GM12891 (cell line): Measurements from ENCODE around the gene VEGFD.

Experiments
- DNase-seq: peaks from one replicate; pipeline ENCODE4 v3.0.0; 2011; ENCODE audit warnings: low spot score; ENCODE audit not compliant: insufficient read length
- FAIRE-seq: peaks from 2 replicates; lab custom pipeline; 2011; peaks lifted over from hg19 to GRCh38; lab: Jason Lieb, UNC
- PAX5 ChIP-seq: IDR thresholded peaks from 2 replicates; pipeline ENCODE4 v1.6.1; 2011; ENCODE audit warnings: low read length, moderate library complexity, mild to moderate bottlenecking; ENCODE audit not compliant: insufficient read depth, severe bottlenecking
- POLR2A ChIP-seq: IDR thresholded peaks from 2 replicates; pipeline ENCODE4 v1.6.1; 2011; ENCODE audit warnings: low read depth, low read length, control low read depth
- POLR2AphosphoS5 ChIP-seq: IDR thresholded peaks from 2 replicates; pipeline ENCODE4 v1.6.1; 2011; ENCODE audit warnings: low read depth, low read length, control low read depth
- POU2F2 ChIP-seq: IDR thresholded peaks from 2 replicates; pipeline ENCODE4 v1.6.1; 2011; ENCODE audit warnings: low read depth, mild to moderate bottlenecking, control low read depth, low read length, moderate library complexity
- SPI1 ChIP-seq: IDR thresholded peaks from 2 replicates; pipeline ENCODE4 v1.6.1; 2011; ENCODE audit warnings: low read depth, low read length, control low read depth
- TAF1 ChIP-seq: IDR thresholded peaks from 2 replicates; pipeline ENCODE4 v1.6.1; 2011; ENCODE audit warnings: low read depth, low read length, control low read depth

The VEGFD gene

GRCh38 chrX:15405846-15406245 is 21.6 kb upstream of the VEGFD start:
- FAIRE-seq = no peak
- no peak for DNase-seq
- TF ChIP-seq POU2F2 (no peak), SPI1 (no peak), PAX5 (no peak), POLR2A (no peak), POLR2AphosphoS5 (no peak), TAF1 (no peak)

GRCh38 chrX:15404401-15405096 is 20.3 kb upstream of the VEGFD start:
- FAIRE-seq (peak; percentile 63), DNase-seq (no peak)
- no peak for TF ChIP-seq POU2F2
- TF ChIP-seq TAF1 = no peak
- no peak for TF ChIP-seq SPI1
- no peak for TF ChIP-seq PAX5
- no peak for TF ChIP-seq POLR2AphosphoS5
- no peak for TF ChIP-seq POLR2A

GRCh38 chrX:15401378-15401777 is 17.2 kb upstream of the VEGFD start:
- no peak for DNase-seq
- no peak for FAIRE-seq
- TF ChIP-seq PAX5 (no peak), TAF1 (no peak), POLR2AphosphoS5 (no peak), POLR2A (no peak), SPI1 (no peak), POU2F2 (no peak)

GRCh38 chrX:15399962-15400391 is 15.8 kb upstream of the VEGFD start:
- DNase-seq (no peak), FAIRE-seq (no peak)
- no peak for TF ChIP-seq POLR2A
- TF ChIP-seq POU2F2 = no peak
- no peak for TF ChIP-seq SPI1
- no peak for TF ChIP-seq TAF1
- TF ChIP-seq PAX5 = no peak
- TF ChIP-seq POLR2AphosphoS5 = no peak

- DNase-seq (no peak), FAIRE-seq (no peak)
- TF ChIP-seq PAX5 = no peak
- no peak for TF ChIP-seq TAF1
- no peak for TF ChIP-seq POLR2A
- no peak for TF ChIP-seq POLR2AphosphoS5
- TF ChIP-seq SPI1 = no peak
- 0 out of 2 replicates have a peak, but pooled peaks have one; percentile 28 for TF ChIP-seq POU2F2
Observed at GRCh38 chrX:15398874-15399273, 14.7 kb upstream of the VEGFD start.

- DNase-seq (no peak), FAIRE-seq (no peak)
Observed at GRCh38 chrX:15395789-15396188, 11.6 kb upstream of the VEGFD start.

GRCh38 chrX:15391850-15392249 is 7.6 kb upstream of the VEGFD start:
- TF ChIP-seq PAX5 = no peak
- no peak for TF ChIP-seq SPI1
- TF ChIP-seq POU2F2 = no peak
- no peak for TF ChIP-seq POLR2AphosphoS5
- TF ChIP-seq TAF1 = no peak
- no peak for TF ChIP-seq POLR2A
- DNase-seq = no peak
- FAIRE-seq = no peak

More at GRCh38 chrX:15395789-15396188, 11.6 kb upstream of the VEGFD start:
- TF ChIP-seq TAF1 = no peak
- TF ChIP-seq POLR2A = no peak
- no peak for TF ChIP-seq PAX5
- no peak for TF ChIP-seq POU2F2
- no peak for TF ChIP-seq POLR2AphosphoS5
- no peak for TF ChIP-seq SPI1

GRCh38 chrX:15382813-15383212 is 1.4 kb downstream of the VEGFD start:
- TF ChIP-seq TAF1 = no peak
- TF ChIP-seq POLR2A = no peak
- TF ChIP-seq SPI1 = no peak
- no peak for TF ChIP-seq PAX5
- TF ChIP-seq POLR2AphosphoS5 = no peak
- TF ChIP-seq POU2F2 = no peak
- DNase-seq (no peak), FAIRE-seq (peak; percentile 71)

- no peak for DNase-seq
- no peak for TF ChIP-seq SPI1
- no peak for TF ChIP-seq POLR2AphosphoS5
- no peak for TF ChIP-seq TAF1
- TF ChIP-seq PAX5 = no peak
- TF ChIP-seq POLR2A = no peak
- no peak for TF ChIP-seq POU2F2
- no peak for FAIRE-seq
Observed at GRCh38 chrX:15376956-15377355, 7.3 kb downstream of the VEGFD start.

GRCh38 chrX:15373976-15374375 is 10.2 kb downstream of the VEGFD start:
- no peak for FAIRE-seq
- DNase-seq = no peak
- TF ChIP-seq PAX5 = no peak
- TF ChIP-seq POU2F2 = no peak
- no peak for TF ChIP-seq POLR2AphosphoS5
- no peak for TF ChIP-seq TAF1
- no peak for TF ChIP-seq POLR2A
